PC-3 (cell line): ENCODE data around the gene DIAPH3. TPM values are rescaled to one million over a fixed set of nuclear protein-coding genes. Genes with fewer than 3 reads are reported as not detected.
"Not testable (repeated sequence)": the region's sequence is repeated elsewhere in the genome, so short reads cannot be mapped to it uniquely, and the experiment has no call there.

Source experiments
- ATAC-seq: fragments of 200-7000 bp; cut with Tn5 transposase; 2 replicates; pipeline ENCODE4 v1.9.1; 2020; ENCODE audit warnings: mild to moderate bottlenecking, moderate library complexity
- BruUV-seq: library from RNA; stranded (reverse); fragments of 400-500 nt; replicated peaks from 2 replicates; lab custom pipeline; 2021; lab: Mats Ljungman, UMichigan
- CTCF ChIA-PET: fragments of 300-600 bp; sonication (Branson Sonifier 250); formaldehyde crosslinking; loops from one replicate; lab custom pipeline; 2022; ENCODE audit warnings: antibody characterized with exemption; lab: Charles Lee
- POLR2A ChIA-PET: fragments of 300-600 bp; sonication (Branson Sonifier 250); formaldehyde crosslinking; loops from one replicate; lab custom pipeline; 2022; ENCODE audit warnings: antibody characterized with exemption; ENCODE audit not compliant: unreplicated experiment; lab: Charles Lee
- DNase-seq: peaks from one replicate; pipeline ENCODE4 v3.0.0-alpha.2; 2015
- H2AFZ ChIP-seq: fragments of 300-600 bp; sonication (generic); 2 replicates; pipeline ENCODE4 v1.6.0; 2016; ENCODE audit warnings: antibody characterized with exemption, low read length
- H3F3A ChIP-seq: fragments of 300-600 bp; sonication (generic); one replicate; pipeline ENCODE4 v1.6.0; 2017; ENCODE audit warnings: antibody characterized with exemption, low read length, control low read depth, mild to moderate bottlenecking; ENCODE audit not compliant: unreplicated experiment
- H3K27ac ChIP-seq: fragments of 300-600 bp; sonication (generic); 2 replicates; pipeline ENCODE4 v1.5.1; 2016; ENCODE audit warnings: mild to moderate bottlenecking, low read length
- H3K27me3 ChIP-seq: fragments of 300-600 bp; sonication (generic); 2 replicates; pipeline ENCODE4 v1.6.1; 2016; ENCODE audit warnings: low read length, mixed read lengths
- H3K36me3 ChIP-seq: fragments of 300-600 bp; sonication (generic); 2 replicates; pipeline ENCODE4 v1.6.1; 2016; ENCODE audit warnings: low read depth, mixed run types, low read length, mixed read lengths
- H3K4me1 ChIP-seq: fragments of 300-600 bp; sonication (generic); 2 replicates; pipeline ENCODE4 v1.5.1; 2016; ENCODE audit warnings: low read length; ENCODE audit not compliant: insufficient read depth
- H3K4me2 ChIP-seq: fragments of 300-600 bp; sonication (generic); 2 replicates; pipeline ENCODE4 v1.6.0; 2016; ENCODE audit warnings: low read length
- H3K4me3 ChIP-seq: fragments of 300-600 bp; sonication (generic); 2 replicates; pipeline ENCODE4 v1.5.1; 2016; ENCODE audit warnings: mild to moderate bottlenecking, low read length, mixed read lengths
- H3K79me2 ChIP-seq: fragments of 300-600 bp; sonication (generic); 2 replicates; pipeline ENCODE4 v1.6.1; 2017; ENCODE audit warnings: low read length, mixed read lengths
- H3K9ac ChIP-seq: fragments of 300-600 bp; sonication (generic); 2 replicates; pipeline ENCODE4 v1.6.0; 2016; ENCODE audit warnings: mild to moderate bottlenecking, low read length
- H3K9me2 ChIP-seq: fragments of 300-600 bp; sonication (generic); replicated peaks from 2 replicates; pipeline ENCODE4 v1.6.1; 2016; ENCODE audit warnings: mixed run types, low read length, mixed read lengths
- H3K9me3 ChIP-seq: fragments of 300-600 bp; sonication (generic); 2 replicates; pipeline ENCODE4 v1.6.1; 2016; ENCODE audit warnings: low read length, mixed read lengths
- H4K20me1 ChIP-seq: fragments of 300-600 bp; sonication (generic); 2 replicates; pipeline ENCODE4 v1.6.1; 2016; ENCODE audit warnings: low read length, mixed read lengths
- CTCF ChIP-seq: fragments of 300-600 bp; sonication (generic); conservative IDR thresholded peaks from 2 replicates; pipeline ENCODE4 v1.5.1; 2017; ENCODE audit warnings: antibody characterized with exemption, low read depth, mild to moderate bottlenecking, low read length
- EZH2 ChIP-seq: fragments of 300-600 bp; sonication (generic); IDR thresholded peaks from one replicate; pipeline ENCODE4 v1.6.1; 2017; ENCODE audit warnings: antibody characterized with exemption, mild to moderate bottlenecking, low read length; ENCODE audit not compliant: unreplicated experiment
- EZH2phosphoT487 ChIP-seq: fragments of 300-600 bp; sonication (generic); IDR thresholded peaks from 2 replicates; pipeline ENCODE4 v1.6.1; 2018; ENCODE audit warnings: mild to moderate bottlenecking, antibody characterized with exemption, low read length, borderline replicate concordance
- intact Hi-C: fragments of 100-400 bp; cut with micrococcal nuclease; formaldehyde crosslinking; loops from 2 replicates; pipeline ENCODE4 v1.9.0; 2023
- total RNA-seq: library from RNA; depleted of rRNA; stranded (reverse); fragments of >200 nt; gene quantifications from 2 replicates; pipeline ENCODE4 v1.2.3, GENCODE V29; 2014

DIAPH3 gene
- total RNA-seq, 1 experiment from 2014 or later = 7.6 TPM

DNA sequence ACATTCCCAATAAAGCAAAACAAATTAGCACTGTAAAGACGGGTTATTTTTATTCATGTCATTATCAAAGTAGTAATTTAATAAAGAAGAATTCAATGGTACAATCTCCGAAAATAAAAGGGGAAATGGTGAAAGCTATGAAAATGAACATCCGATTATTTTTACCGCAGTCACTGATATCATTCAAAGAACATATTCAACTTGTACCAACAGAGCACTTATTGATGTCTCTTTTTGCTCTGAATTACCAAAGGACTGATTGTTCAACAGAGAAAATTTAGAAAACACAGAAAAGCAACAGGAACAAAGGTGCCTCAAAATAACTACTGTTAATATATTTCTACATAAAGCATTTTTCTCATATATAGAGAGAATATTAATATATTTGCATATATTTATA lies 119.4 kb downstream of the DIAPH3 start:
- ChIA-PET CTCF (no interaction called here), POLR2A (no interaction called here)
- H3K9me3 ChIP-seq = no peaks in the 10 kb centered on the region
- no peak overlapping the region for H2AFZ ChIP-seq
- ATAC-seq = no peak
- H3K79me2 ChIP-seq = no peaks in the 10 kb centered on the region
- intact Hi-C loops = no loop called here
- H3F3A ChIP-seq = no peaks in the 10 kb centered on the region
- no peaks in the 10 kb centered on the region for H3K36me3 ChIP-seq
- no peak for TF ChIP-seq CTCF
- no peak overlapping the region for H3K4me3 ChIP-seq
- H4K20me1 ChIP-seq = no peaks in the 10 kb centered on the region
- no peak overlapping the region for H3K4me2 ChIP-seq
- no peak overlapping the region for H3K27ac ChIP-seq
- H3K9me2 ChIP-seq = no peaks in the 10 kb centered on the region
- no TSS peak for BruUV-seq
- H3K4me1 ChIP-seq = no peaks in the 10 kb centered on the region
- no peak overlapping the region for H3K9ac ChIP-seq
- no peaks in the 10 kb centered on the region for H3K27me3 ChIP-seq
- no peak for DNase-seq

DNA sequence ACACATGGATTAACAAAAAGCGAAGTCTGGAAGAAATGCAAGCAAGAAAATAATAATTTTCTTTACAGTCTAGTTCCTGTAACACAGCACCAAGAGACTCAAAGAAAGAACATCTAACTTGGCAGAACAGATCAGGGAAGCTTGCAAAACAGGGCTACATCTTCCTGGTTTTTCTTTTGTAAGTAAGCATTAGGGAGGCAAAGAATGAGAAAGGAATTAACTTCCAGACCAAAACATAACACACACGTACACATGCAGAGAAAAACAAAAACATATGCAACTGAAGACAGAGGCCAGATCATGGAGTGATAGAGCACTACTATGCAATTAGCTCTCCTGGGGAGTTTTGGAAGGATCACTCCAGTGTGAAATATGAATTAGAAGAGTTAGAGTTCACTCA lies 120.5 kb downstream of the DIAPH3 start:
- DNase-seq (no peak), ATAC-seq (no peak)
- no peaks in the 10 kb centered on the region for H3K79me2 ChIP-seq
- H3K36me3 ChIP-seq = no peaks in the 10 kb centered on the region
- no peaks in the 10 kb centered on the region for H3K27me3 ChIP-seq
- H3K4me2 ChIP-seq = no peak overlapping the region
- H2AFZ ChIP-seq = no peak overlapping the region
- ChIA-PET POLR2A (no interaction called here), CTCF (no interaction called here)
- no peak overlapping the region for H3K4me3 ChIP-seq
- H3K27ac ChIP-seq = no peak overlapping the region
- no peak for TF ChIP-seq EZH2phosphoT487
- no peak for TF ChIP-seq CTCF
- TF ChIP-seq EZH2 = no peak
- no peaks in the 10 kb centered on the region for H3K4me1 ChIP-seq
- no peaks in the 10 kb centered on the region for H3K9me2 ChIP-seq
- no TSS peak for BruUV-seq
- intact Hi-C loops = loop anchor here (1.0 kb wide), 1 partner anchor 19 kb away; no protein-coding TSS in a partner anchor
- H3K9ac ChIP-seq = no peak overlapping the region
- no peaks in the 10 kb centered on the region for H3K9me3 ChIP-seq
- no peaks in the 10 kb centered on the region for H3F3A ChIP-seq
- H4K20me1 ChIP-seq = no peaks in the 10 kb centered on the region

DNA sequence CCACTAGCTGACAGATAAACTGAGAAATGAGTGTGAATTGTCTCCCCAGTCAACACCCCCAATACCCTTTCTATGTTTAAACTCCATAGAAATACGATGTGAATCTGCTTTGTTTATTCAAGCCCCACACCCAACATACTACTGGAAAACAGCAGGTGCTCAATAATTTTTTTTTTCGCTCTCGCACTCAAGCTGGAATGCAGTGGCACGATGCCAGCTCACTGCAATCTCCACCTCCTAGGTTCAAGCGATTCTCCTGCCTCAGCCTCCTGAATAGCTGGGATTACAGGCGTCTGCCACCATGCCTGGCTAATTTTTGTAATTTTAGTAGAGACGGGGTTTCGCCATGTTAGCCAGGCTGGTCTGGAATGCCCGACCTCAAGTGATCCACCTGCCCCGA lies 123.1 kb downstream of the DIAPH3 start:
- H3K36me3 ChIP-seq, H3K9me2 ChIP-seq, H3K4me1 ChIP-seq, DNase-seq, H3K9me3 ChIP-seq, H4K20me1 ChIP-seq, H3K79me2 ChIP-seq, intact Hi-C loops, H3K4me3 ChIP-seq, H3K4me2 ChIP-seq, POLR2A ChIA-PET, H3F3A ChIP-seq, H3K27me3 ChIP-seq, H3K9ac ChIP-seq, H3K27ac ChIP-seq, H2AFZ ChIP-seq, CTCF ChIA-PET, ATAC-seq, BruUV-seq: not testable (repeated sequence)
